HT1080 (cell line): ENCODE data around the gene PKD2. TPM values are rescaled to one million over a fixed set of nuclear protein-coding genes. Genes with fewer than 3 reads are reported as not detected.

Experiments used
- DNase-seq: peaks from one replicate; pipeline ENCODE4 v3.0.0-alpha.2; 2015; ENCODE audit warnings: low read depth
- polyA plus RNA-seq, 2 experiments: library from polyadenylated mRNA; depleted of rRNA; stranded (reverse); fragments of >200 nt; gene quantifications; 2 replicates each; pipeline ENCODE4 v1.2.3, GENCODE V29; 2015
- total RNA-seq: library from RNA; depleted of rRNA; stranded (reverse); fragments of >200 nt; shearing (Covaris generic); gene quantifications from 2 replicates; pipeline ENCODE4 v1.2.3, GENCODE V29; 2014; rRNA removed

Gene PKD2
- total RNA-seq: 14.2 and 18.3 TPM in 2 replicates
- 10.3 and 13.3 TPM in 2 replicates for polyA plus RNA-seq (2015; cell fraction: cytosol; rRNA removed)
- polyA plus RNA-seq (2015; cell fraction: nucleus; rRNA removed): 25.2 and 28.2 TPM in 2 replicates

- DNase-seq: peak; percentile 36
These were observed at the start of gene PKD2 for GRCh38 chr4:88007304-88008121. Gene PKD2, plus strand, starts transcription at chr4:88007635. Its CDS starts 99 bp downstream, at chr4:88007734.

- peak; percentile 81 for DNase-seq
These were observed 45.4 kb upstream of the PKD2 start for GRCh38 chr4:87961993-87962392.

GRCh38 chr4:87962398-87963146 lies 44.9 kb upstream of the PKD2 start:
- no peak for DNase-seq

GRCh38 chr4:87965501-87965975 lies 41.9 kb upstream of the PKD2 start:
- no peak for DNase-seq

GRCh38 chr4:87966095-87966496 lies 41.3 kb upstream of the PKD2 start:
- DNase-seq: no peak

- DNase-seq: no peak
These were observed 40.2 kb upstream of the PKD2 start for GRCh38 chr4:87967193-87967592.

GRCh38 chr4:87970121-87970520 lies 37.3 kb upstream of the PKD2 start:
- no peak for DNase-seq

- DNase-seq: no peak
These were observed 35.6 kb upstream of the PKD2 start for GRCh38 chr4:87971866-87972265.

GRCh38 chr4:87973283-87974169 lies 33.9 kb upstream of the PKD2 start:
- DNase-seq: peak; percentile 81

GRCh38 chr4:87974856-87975462 lies 32.5 kb upstream of the PKD2 start:
- DNase-seq: peak; percentile 64

GRCh38 chr4:87975466-87975865 lies 32.0 kb upstream of the PKD2 start, which contains the start of gene SPP1:
Gene SPP1, plus strand, starts transcription at chr4:87975714. Its CDS starts 1,182 bp downstream, at chr4:87976896.
- peak; percentile 79 for DNase-seq

GRCh38 chr4:87977521-87978278 lies 29.7 kb upstream of the PKD2 start:
- DNase-seq: no peak

GRCh38 chr4:87978681-87979080 lies 28.8 kb upstream of the PKD2 start:
- DNase-seq: peak; percentile 52

GRCh38 chr4:87979810-87980209 lies 27.6 kb upstream of the PKD2 start:
- DNase-seq: no peak

GRCh38 chr4:87981486-87981885 lies 25.9 kb upstream of the PKD2 start:
- DNase-seq: no peak

GRCh38 chr4:87982036-87982435 lies 25.4 kb upstream of the PKD2 start:
- DNase-seq: no peak

- DNase-seq: peak; percentile 23
These were observed 24.9 kb upstream of the PKD2 start for GRCh38 chr4:87982446-87983010.

- no peak for DNase-seq
These were observed 23.4 kb upstream of the PKD2 start for GRCh38 chr4:87983996-87984395.

- DNase-seq: peak; percentile 77
These were observed 22.1 kb upstream of the PKD2 start for GRCh38 chr4:87985097-87985886.
